GM19397 (cell line): ENCODE measurements around the gene KCNF1.

Source experiments
- ATAC-seq: cut with Tn5 transposase; IDR thresholded peaks from one replicate; pipeline ENCODE4 v1.9.1; 2021; ENCODE audit warnings: mild to moderate bottlenecking, moderate library complexity; ENCODE audit not compliant: unreplicated experiment

The KCNF1 gene

DNA sequence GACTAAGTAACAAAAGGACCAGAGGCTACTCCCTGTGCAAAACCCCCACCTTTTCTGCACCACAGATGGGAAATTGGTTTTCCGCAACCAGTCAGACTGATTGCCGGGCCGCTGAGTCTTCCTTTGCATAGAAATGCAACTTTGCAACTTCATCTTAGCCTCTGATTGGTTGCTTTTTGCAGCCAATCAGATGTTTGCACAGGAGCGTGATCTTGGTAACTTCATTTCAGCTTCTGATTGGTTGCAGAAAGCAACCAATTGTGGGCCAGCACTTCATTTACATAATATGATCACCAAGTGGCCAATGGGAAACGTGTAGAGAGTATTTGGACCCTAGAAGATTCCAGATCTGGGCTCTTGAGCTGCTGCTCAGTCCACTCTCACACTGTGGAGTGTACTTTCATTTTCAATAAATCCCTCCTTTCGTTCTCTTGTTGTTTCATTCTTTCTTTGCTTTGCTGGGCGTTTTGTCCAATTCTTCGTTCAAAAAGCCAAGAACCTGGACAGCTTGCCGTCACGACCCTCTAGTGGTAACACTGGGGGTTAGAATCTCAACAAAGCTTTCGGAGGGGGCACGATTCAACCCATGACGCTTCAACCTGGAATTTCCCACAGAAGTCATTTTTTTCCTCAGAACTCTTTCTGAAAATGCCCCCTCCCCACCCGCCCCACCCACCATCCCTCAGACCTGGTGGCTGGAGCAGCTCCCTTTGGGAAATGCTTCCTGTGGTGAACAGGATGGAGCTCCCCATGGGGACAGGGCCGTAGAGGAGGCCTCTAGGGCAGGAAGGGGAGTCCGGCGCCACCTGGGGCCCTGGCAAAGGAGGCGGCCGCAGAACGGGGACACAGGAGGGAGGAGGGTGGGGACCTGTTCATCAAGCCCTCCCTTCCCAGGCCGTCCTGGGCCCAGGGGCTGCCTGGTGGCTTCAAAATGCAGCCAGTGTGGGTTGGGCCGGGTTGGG is 31.8 kb upstream of the KCNF1 start:
- no peak for ATAC-seq

GRCh38 chr2:10880586-10881321 is 31.0 kb upstream of the KCNF1 start:
- no peak for ATAC-seq

DNA sequence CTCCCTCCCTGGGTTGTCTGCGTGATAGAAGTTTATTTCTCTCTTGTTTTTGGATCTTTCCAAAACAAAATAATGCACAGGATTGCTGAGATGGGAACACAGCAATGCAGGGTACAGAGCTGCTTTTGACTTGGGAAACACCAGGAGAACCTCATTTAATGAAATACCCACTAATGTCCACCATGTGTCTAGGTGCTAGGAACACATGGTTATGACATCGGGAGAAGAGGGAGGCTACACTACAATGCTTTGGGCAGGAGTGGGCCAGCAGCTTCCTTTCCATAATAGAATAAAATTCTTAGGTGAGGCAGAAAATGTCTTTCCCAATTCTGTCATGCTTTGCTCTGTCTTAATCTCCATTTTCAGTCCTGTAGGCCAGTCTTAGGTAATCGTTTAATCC is 29.2 kb upstream of the KCNF1 start:
- ATAC-seq = no peak

DNA sequence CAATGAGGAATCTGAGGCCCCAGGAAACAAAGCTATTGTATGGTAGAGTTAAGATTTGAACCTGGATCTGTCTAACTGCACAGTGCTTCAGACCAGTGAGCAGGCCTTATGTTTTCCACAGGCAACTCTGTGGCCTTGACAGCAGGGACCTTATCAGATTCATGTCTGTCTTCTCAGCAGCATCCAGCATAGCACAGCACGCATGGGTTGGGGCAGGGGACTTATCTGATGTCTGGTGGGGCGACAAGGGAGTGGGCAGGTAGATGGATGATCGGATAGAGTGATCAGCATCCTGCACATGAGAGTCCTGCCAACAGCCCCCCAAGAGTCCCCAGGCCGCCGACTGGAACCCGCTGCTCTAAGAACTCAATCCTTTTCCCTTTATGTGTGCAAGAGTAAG is 28.7 kb upstream of the KCNF1 start:
- ATAC-seq = no peak

DNA sequence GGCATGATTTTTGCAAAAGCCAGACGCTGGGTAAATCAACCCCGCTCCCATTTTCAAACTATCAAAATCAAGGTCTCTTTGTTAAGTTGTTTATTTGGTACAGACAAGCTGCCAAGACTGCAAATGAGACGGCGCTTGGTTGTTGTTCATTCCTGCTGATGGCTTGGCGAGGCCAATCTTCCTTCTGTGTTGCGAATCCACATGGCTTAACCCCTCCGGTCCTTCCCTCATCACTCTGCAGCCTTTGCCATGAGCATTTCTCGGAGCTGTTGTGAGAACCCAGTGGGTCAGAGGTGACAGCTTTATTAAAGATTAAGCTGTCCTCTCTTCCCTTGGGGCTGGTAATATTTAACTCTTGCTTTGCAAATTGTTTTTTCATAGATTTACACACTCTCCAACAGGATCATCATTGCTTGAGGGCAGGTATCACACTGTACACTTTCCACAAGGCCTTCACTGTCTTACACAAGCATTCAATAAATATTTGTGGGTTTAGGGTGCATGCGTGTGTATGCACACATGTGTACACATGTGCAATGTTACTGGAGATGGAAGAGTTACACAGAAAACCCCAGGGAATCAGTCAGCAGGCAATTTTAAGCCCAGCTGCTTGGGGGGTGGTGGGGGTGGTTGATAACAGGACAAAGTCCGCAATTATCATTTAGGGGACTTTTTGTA is 27.8 kb upstream of the KCNF1 start:
- ATAC-seq = no peak

GRCh38 chr2:10884574-10884975 is 27.2 kb upstream of the KCNF1 start:
- no peak for ATAC-seq

GRCh38 chr2:10885094-10885860 is 26.5 kb upstream of the KCNF1 start:
- ATAC-seq = no peak

DNA sequence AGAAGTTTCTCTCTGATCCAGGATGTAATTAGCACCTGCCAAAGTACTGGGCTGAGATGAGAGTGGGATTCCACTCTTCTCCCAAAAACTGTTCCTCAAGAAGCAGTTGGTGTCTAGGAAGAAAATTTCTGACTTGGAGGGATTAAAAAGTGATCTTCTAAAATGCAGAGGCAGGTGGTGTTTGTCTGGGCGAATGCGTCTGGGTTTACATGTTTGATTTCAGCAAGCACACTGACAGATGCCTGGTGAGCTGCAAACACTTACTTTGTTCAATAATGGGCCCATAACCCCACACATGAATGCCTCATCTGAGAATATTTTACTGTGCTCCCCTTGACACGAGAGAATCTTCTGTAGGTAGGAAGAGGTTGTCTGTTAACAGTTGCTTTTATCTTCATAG is 24.3 kb upstream of the KCNF1 start:
- no peak for ATAC-seq

DNA sequence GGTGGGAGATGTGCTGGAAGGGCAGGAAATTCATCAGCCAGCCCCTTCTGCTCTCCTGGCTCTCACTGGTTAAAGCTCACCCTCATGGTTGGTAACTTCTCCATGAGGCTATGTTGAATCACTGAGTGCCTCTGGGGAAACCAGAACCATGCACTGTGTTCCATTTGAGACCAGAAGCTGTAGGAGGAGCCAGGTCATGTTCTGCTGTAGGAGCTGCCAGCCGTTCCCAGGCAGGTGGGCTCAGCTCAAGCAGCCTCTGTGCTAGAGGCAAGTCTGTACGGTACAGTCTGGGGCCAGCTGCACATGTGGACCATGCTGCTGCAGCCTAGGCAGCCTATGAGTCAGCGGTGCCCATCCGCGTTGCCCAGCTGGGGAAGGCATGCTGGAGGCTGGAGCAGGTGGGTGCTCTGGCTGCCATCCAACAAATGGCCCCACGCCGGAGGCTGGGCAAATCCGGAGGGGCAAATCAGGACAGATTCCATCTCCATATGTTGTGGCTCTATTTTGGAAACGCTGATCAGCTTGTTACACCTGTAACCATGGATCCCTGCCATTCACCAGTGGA is 22.0 kb upstream of the KCNF1 start:
- no peak for ATAC-seq

- no peak for ATAC-seq
These were observed 20.9 kb upstream of the KCNF1 start for GRCh38 chr2:10890706-10891270.

DNA sequence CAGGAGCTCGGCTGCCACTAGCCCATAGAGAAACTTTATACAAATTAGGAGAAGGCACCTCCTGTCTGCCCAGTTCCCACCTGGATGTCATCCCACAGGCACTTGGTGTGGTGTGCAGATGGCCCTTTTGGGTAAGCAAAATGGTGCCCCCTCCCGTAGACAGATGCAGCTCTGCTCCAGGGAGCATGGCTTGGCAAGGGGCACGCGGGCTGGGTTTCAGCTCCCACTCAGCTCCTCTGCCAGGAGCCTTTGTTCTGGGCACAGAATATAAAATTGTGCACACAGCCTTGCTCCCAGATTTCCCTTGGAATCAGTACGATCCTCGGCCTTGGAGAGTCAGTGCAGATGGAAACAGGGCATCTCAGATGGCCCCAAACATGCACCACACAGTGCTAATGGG is 20.3 kb upstream of the KCNF1 start:
- ATAC-seq = no peak

- no peak for ATAC-seq
These were observed 19.9 kb upstream of the KCNF1 start for GRCh38 chr2:10891848-10892247.

DNA sequence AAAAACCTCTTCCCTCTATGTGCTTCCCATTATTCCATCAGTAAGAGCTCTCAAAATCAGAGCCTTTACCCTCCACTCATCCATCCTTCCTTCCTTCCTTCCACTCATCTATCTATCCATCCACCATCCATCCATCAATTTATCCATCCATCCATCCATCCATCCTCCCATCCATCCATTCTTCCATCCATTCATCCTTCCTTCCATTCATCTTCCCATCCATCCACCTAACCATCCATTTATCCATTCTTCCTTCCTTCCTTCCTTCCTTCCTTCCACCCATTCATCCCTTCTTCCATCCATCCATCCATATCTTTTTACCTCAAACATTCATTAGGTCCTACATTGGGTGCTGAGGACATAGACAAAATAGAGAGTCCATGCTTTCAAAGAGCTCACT is 19.4 kb upstream of the KCNF1 start:
- ATAC-seq = no peak

DNA sequence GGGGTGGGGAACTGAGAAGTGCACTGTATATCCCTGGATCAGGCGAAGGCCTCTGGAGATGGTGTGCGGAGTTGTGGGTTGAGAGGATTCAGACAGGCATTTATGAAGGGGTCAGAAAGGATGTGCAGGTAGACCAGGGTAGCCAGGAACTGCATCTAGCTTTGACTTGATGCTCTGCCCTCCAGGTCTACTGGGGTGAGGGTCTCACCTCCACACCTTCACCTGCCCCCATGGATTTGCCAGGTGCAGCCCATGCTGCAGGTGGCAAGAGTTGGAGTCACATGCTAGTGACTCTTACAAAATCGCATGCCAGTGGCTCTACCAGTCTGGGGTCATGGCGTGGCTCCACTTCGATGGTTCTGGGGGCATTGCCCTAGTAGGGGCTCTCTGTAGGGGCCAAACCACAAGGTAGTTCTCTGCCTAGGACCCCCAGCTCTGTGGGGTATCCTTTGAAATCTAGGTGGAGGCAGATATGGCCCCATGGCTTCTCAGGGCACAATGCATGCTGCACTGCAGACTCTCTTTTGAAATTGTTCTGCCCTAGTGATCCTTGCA is 18.9 kb upstream of the KCNF1 start:
- ATAC-seq = no peak

- no peak for ATAC-seq
These were observed 17.3 kb upstream of the KCNF1 start for GRCh38 chr2:10894264-10894935.

- ATAC-seq = no peak
These were observed 16.5 kb upstream of the KCNF1 start for GRCh38 chr2:10895231-10895630.

DNA sequence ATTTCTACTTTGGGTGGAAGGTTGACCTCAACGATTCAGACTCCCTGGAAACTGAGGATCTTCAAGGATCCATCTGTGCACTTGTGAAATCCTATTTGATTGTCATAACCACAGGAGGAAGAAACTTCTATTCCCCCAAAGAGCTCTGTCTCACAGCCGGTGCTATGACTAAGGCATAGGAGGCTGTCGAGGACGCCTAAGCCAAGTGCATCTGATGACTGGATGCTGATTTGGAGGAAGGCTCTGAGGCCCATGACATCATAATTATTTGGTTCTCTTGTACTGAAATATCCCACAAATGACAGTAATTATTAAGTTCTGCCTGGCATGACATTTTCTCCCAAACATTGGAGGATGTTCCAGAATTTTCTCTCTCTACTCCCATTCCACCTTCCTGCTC is 13.8 kb upstream of the KCNF1 start:
- ATAC-seq = no peak

GRCh38 chr2:10900216-10901109 is 11.3 kb upstream of the KCNF1 start:
- ATAC-seq = no peak
